Immature natural killer cell (primary cell): ENCODE results near the gene ACOT7. TPM values are rescaled to one million over a fixed set of nuclear protein-coding genes. Genes with fewer than 3 reads are reported as not detected.
A peak's percentile ranks its signal among the peaks of the same experiment; 100 is the strongest.
"Not testable (repeated sequence)": the region's sequence is repeated elsewhere in the genome, so short reads cannot be mapped to it uniquely, and the experiment has no call there.

Experiments
- DNase-seq, 3 donors: peaks; one replicate each; pipeline ENCODE4 v3.0.0; 2022; ENCODE audit warnings: mixed read lengths in 1 of 3
- H3K27ac Mint-ChIP-seq, 6 donors: one replicate each; pipeline ENCODE4 v1.8.0; 2020; ENCODE audit warnings: mixed read lengths in 6 of 6, mild to moderate bottlenecking in 5 of 6, inconsistent platforms in 4 of 6, moderate library complexity in 3 of 6
- H3K27me3 Mint-ChIP-seq, 3 donors: one replicate each; pipeline ENCODE4 v1.8.0; 2020 to 2021; ENCODE audit warnings: low read depth in 3 of 3, mild to moderate bottlenecking in 3 of 3, mixed read lengths in 3 of 3, moderate library complexity in 3 of 3, inconsistent platforms in 1 of 3
- H3K36me3 Mint-ChIP-seq, 3 donors: one replicate each; pipeline ENCODE4 v1.8.0; 2020; ENCODE audit warnings: mixed read lengths in 3 of 3, inconsistent platforms in 2 of 3, mild to moderate bottlenecking in 2 of 3
- H3K4me1 Mint-ChIP-seq, 2 donors: one replicate each; pipeline ENCODE4 v1.8.0; 2020; ENCODE audit warnings: inconsistent platforms in 2 of 2, mild to moderate bottlenecking in 2 of 2, mixed read lengths in 2 of 2, moderate library complexity in 1 of 2
- H3K4me3 Mint-ChIP-seq, 5 donors: one replicate each; pipeline ENCODE4 v1.8.0; 2020; ENCODE audit warnings: mild to moderate bottlenecking in 5 of 5, mixed read lengths in 5 of 5, inconsistent platforms in 3 of 5, moderate library complexity in 3 of 5
- H3K9me3 Mint-ChIP-seq, 6 donors: one replicate each; pipeline ENCODE4 v1.8.0; 2020; ENCODE audit warnings: mild to moderate bottlenecking in 6 of 6, mixed read lengths in 6 of 6, inconsistent platforms in 4 of 6, moderate library complexity in 3 of 6
- polyA plus RNA-seq, 3 donors: library from polyadenylated mRNA; unstranded; fragments of 300-500 nt; fragmentation: Illumina TruSeq; gene quantifications; one replicate each; pipeline ENCODE4 v1.2.3, GENCODE V29; 2021

Gene ACOT7, protein sequence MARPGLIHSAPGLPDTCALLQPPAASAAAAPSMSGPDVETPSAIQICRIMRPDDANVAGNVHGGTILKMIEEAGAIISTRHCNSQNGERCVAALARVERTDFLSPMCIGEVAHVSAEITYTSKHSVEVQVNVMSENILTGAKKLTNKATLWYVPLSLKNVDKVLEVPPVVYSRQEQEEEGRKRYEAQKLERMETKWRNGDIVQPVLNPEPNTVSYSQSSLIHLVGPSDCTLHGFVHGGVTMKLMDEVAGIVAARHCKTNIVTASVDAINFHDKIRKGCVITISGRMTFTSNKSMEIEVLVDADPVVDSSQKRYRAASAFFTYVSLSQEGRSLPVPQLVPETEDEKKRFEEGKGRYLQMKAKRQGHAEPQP
- 10 to 100 TPM; 26.7 to 31.2 (median 28.9) TPM for polyA plus RNA-seq

GRCh38 chr1:6393400-6394187, at the start of gene ACOT7:
ACOT7 (minus strand) TSS chr1:6393767; CDS start chr1:6393399, 368 bp downstream.
- H3K4me3 Mint-ChIP-seq = peak within 1 kb of the TSS; percentile 90 to 96 (median 95)
- H3K9me3 Mint-ChIP-seq = no peaks in the 10 kb centered on the region
- no peaks in the 10 kb centered on the region for H3K36me3 Mint-ChIP-seq
- peaks cover 24 to 27% of the 10 kb centered on the region in 2 donors for H3K4me1 Mint-ChIP-seq
- DNase-seq = peak; percentile 91 to 93 (median 92)
- peaks cover 3 to 17% (median 6%) of the 10 kb centered on the region in 3 donors for H3K27me3 Mint-ChIP-seq
- H3K27ac Mint-ChIP-seq = peak within 1 kb of the TSS; percentile 93 to 99 (median 97)

DNA sequence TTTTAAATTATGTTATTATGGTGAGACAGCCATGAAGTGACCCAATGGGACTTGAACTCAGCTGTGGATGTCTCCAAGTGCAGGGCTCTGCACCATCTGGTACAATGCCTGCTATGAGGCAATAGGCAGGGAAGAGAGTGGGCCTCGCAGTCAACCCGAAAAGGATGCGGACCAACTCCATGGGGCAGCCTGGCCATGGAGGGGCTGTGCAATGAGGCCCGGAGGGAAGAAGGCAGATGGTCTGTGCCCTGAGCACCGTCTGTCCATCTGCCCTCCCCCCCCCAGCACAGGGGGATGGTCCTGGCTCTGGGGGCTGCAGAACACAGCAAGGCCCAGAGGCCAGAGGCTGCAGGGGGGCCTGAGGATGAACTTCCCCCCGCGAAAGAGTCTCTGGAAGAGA, 48.0 kb upstream of the ACOT7 start:
- DNase-seq = no peak
- Mint-ChIP-seq H3K36me3 (no peaks in the 10 kb centered on the region), H3K4me3 (peak overlapping the region in 2 of 5 donors; percentile 54 to 64), H3K27ac (no peak overlapping the region), H3K4me1 (peaks cover 5 to 10% of the 10 kb centered on the region in 2 donors), H3K27me3 (peaks cover 10 to 19% (median 13%) of the 10 kb centered on the region in 3 donors), H3K9me3 (no peaks in the 10 kb centered on the region)

GRCh38 chr1:6440198-6441126, 46.9 kb upstream of the ACOT7 start:
- H3K4me1 Mint-ChIP-seq = peaks cover 5 to 10% of the 10 kb centered on the region in 2 donors
- H3K9me3 Mint-ChIP-seq = no peaks in the 10 kb centered on the region
- H3K27me3 Mint-ChIP-seq = peaks cover 9 to 19% (median 12%) of the 10 kb centered on the region in 3 donors
- peak; percentile 60 to 66 (median 64) for DNase-seq
- H3K36me3 Mint-ChIP-seq = no peaks in the 10 kb centered on the region
- no peak overlapping the region for H3K27ac Mint-ChIP-seq
- H3K4me3 Mint-ChIP-seq = peak overlapping the region; percentile 54 to 74 (median 65)

GRCh38 chr1:6438047-6438525, 44.5 kb upstream of the ACOT7 start:
- peaks cover 5 to 14% (median 12%) of the 10 kb centered on the region in 3 donors for H3K27me3 Mint-ChIP-seq
- H3K4me3 Mint-ChIP-seq = peak overlapping the region in 4 of 5 donors; percentile 34 to 71 (median 46)
- H3K4me1 Mint-ChIP-seq = peaks cover 5 to 10% of the 10 kb centered on the region in 2 donors
- H3K36me3 Mint-ChIP-seq = no peaks in the 10 kb centered on the region
- peak; percentile 65 to 69 (median 68) for DNase-seq
- H3K27ac Mint-ChIP-seq = no peak overlapping the region
- H3K9me3 Mint-ChIP-seq = no peaks in the 10 kb centered on the region

DNA sequence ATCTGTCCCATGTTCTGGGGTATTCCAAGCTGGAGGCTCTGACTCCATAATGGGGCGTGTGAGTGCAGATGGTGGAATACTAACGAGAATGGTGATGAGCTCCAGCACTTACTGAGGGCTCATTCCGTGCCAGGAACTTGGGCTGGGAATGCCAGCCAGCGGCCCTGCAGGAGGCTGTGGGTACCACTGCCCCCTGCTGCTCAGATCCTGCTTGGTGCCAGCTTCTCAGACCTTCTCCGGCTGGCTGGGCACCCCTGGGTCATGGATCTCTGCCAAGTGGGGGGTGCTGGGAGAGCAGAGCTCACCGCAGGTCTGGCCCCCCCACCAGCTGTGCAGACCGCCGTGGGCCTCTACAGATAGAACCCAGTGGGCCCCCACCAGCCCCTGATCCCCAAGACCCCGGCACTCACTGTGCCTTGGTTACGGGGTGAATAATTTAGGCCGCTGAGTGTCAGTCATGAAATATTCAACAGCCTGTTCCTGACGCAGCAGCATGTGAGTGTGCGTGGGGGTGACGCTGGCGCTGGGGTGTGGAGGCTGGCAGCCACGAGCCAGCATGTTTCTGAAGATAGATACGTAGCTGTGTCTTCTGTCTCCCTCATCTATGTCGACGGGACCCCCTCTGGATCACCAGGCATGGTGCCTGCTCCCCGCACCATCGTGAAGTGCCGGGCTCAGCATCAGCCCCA, 43.6 kb upstream of the ACOT7 start:
- not testable (repeated sequence) for DNase-seq, H3K4me1 Mint-ChIP-seq, H3K4me3 Mint-ChIP-seq, H3K9me3 Mint-ChIP-seq, H3K27ac Mint-ChIP-seq, H3K36me3 Mint-ChIP-seq
- peaks cover 5 to 14% (median 12%) of the 10 kb centered on the region in 3 donors for H3K27me3 Mint-ChIP-seq

DNA sequence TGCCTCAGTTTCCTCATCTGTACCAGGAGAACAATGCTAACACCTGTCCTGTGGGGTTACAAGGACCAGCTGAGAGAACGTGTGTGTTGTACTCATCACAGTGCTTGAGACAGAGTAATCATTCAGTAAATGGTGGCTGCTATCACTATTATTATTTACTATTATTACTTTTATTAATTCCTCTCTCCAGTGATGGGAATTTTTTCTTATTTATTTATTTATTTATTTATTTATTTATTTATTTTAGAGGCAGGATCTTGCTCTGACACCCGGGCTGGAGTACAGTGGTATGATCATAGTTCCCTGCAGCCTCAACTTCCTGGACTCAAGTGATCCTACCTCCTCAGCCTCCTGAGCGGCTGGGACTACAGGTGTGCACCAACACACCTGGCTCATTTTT, 42.7 kb upstream of the ACOT7 start:
- H3K27ac Mint-ChIP-seq, H3K9me3 Mint-ChIP-seq, DNase-seq, H3K4me3 Mint-ChIP-seq, H3K36me3 Mint-ChIP-seq, H3K4me1 Mint-ChIP-seq: not testable (repeated sequence)
- peaks cover 5 to 14% (median 12%) of the 10 kb centered on the region in 3 donors for H3K27me3 Mint-ChIP-seq

DNA sequence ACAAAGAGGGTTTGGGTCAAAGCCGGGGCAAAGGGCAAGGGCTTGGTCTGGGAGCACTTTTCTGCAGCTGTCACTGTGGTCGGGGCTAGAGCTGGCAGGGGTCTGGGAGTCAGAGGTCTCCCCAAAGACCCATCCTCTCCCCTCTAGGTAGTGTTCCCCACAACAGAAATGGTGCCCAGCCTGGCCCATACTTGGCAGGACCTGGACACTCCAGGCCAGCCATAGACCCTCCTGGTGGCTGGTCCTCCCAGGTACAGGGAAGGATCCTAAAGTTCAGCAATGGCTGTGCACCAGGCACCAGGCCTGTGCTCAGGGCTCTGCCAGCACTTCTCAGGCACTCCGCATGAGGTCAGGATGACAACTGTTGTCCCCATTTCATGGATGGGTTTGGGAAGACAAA, 42.0 kb upstream of the ACOT7 start:
- Mint-ChIP-seq H3K27me3 (peaks cover 3 to 12% (median 11%) of the 10 kb centered on the region in 3 donors), H3K4me3 (no peak overlapping the region), H3K27ac (no peak overlapping the region), H3K9me3 (no peaks in the 10 kb centered on the region), H3K36me3 (no peaks in the 10 kb centered on the region), H3K4me1 (peaks cover 5 to 7% of the 10 kb centered on the region in 2 donors)
- DNase-seq = no peak

GRCh38 chr1:6435129-6435528, 41.6 kb upstream of the ACOT7 start:
- H3K27me3 Mint-ChIP-seq = peaks cover 3 to 14% (median 11%) of the 10 kb centered on the region in 3 donors
- no peak overlapping the region for H3K4me3 Mint-ChIP-seq
- H3K27ac Mint-ChIP-seq = no peak overlapping the region
- H3K9me3 Mint-ChIP-seq = no peaks in the 10 kb centered on the region
- H3K4me1 Mint-ChIP-seq = peaks cover 5 to 7% of the 10 kb centered on the region in 2 donors
- no peaks in the 10 kb centered on the region for H3K36me3 Mint-ChIP-seq
- no peak for DNase-seq

DNA sequence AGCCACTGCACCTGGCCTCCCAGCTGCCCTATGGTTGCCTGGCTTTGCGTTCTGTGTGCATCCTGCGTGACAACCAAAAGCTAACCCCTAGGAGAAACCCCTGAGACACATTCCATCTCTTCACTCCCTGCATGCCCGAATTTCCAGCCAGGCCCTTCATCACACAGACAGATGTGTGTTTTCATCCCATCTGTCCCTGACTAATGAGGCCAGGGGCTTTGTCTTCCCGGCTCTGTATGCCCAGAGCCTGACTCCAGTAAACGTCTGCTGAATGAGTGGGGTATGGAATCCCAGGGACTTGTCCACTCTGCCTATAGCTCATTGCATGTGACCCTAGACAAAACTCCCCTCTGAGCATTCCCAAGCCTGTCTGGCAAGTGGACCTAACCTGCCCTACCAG, 40.6 kb upstream of the ACOT7 start:
- Mint-ChIP-seq H3K27me3 (peaks cover 2 to 7% (median 6%) of the 10 kb centered on the region in 3 donors), H3K4me1 (peaks cover under 1 to 3% of the 10 kb centered on the region in 2 donors), H3K9me3 (no peaks in the 10 kb centered on the region), H3K27ac (no peak overlapping the region), H3K36me3 (no peaks in the 10 kb centered on the region), H3K4me3 (no peak overlapping the region)
- no peak for DNase-seq

GRCh38 chr1:6431645-6432579, 38.3 kb upstream of the ACOT7 start:
- H3K4me1 Mint-ChIP-seq, H3K4me3 Mint-ChIP-seq, H3K27me3 Mint-ChIP-seq, H3K36me3 Mint-ChIP-seq, H3K27ac Mint-ChIP-seq, DNase-seq, H3K9me3 Mint-ChIP-seq: not testable (repeated sequence)

GRCh38 chr1:6429660-6430411, 36.3 kb upstream of the ACOT7 start:
- not testable (repeated sequence) for DNase-seq, H3K36me3 Mint-ChIP-seq, H3K4me1 Mint-ChIP-seq, H3K4me3 Mint-ChIP-seq, H3K27me3 Mint-ChIP-seq, H3K27ac Mint-ChIP-seq, H3K9me3 Mint-ChIP-seq
